OCI-LY7 (cell line): ENCODE results near the gene HOXA4. TPM values are rescaled to one million over a fixed set of nuclear protein-coding genes. Genes with fewer than 3 reads are reported as not detected.

Source experiments
- BruUV-seq: library from RNA; stranded (reverse); fragments of 400-500 nt; replicated peaks from 2 replicates; lab custom pipeline; 2021; lab: Mats Ljungman, UMichigan
- CTCF ChIA-PET: fragments of 300-600 bp; sonication (Branson Sonifier 250); formaldehyde crosslinking; loops from one replicate; lab custom pipeline; 2022; ENCODE audit warnings: antibody characterized with exemption; ENCODE audit not compliant: unreplicated experiment; lab: Charles Lee
- POLR2A ChIA-PET: fragments of 300-600 bp; sonication (Branson Sonifier 250); formaldehyde crosslinking; loops from one replicate; lab custom pipeline; 2022; ENCODE audit warnings: antibody characterized with exemption; lab: Charles Lee
- DNase-seq: peaks from one replicate; pipeline ENCODE4 v3.0.0-alpha.2; 2015; ENCODE audit warnings: low spot score
- H2AFZ ChIP-seq: fragments of 200-600 bp; sonication (generic), shearing (Covaris generic); 2 replicates; pipeline ENCODE4 v1.6.1; 2014; ENCODE audit warnings: mild to moderate bottlenecking, antibody characterized with exemption, low read length, moderate library complexity
- H3K27ac ChIP-seq: fragments of 200-600 bp; sonication (generic); 2 replicates; pipeline ENCODE4 v1.5.1; 2014; ENCODE audit warnings: mixed run types, low read depth, mild to moderate bottlenecking, moderate library complexity, low read length, inconsistent platforms; ENCODE audit not compliant: poor library complexity, severe bottlenecking
- H3K36me3 ChIP-seq: fragments of 200-600 bp; sonication (generic); 2 replicates; pipeline ENCODE4 v1.6.1; 2014; ENCODE audit warnings: mild to moderate bottlenecking, antibody characterized with exemption, low read length, moderate library complexity, mixed read lengths; ENCODE audit not compliant: insufficient read depth
- H3K4me1 ChIP-seq: fragments of 200-600 bp; sonication (generic); 2 replicates; pipeline ENCODE4 v1.5.1; 2014; ENCODE audit warnings: mild to moderate bottlenecking, low read length; ENCODE audit not compliant: insufficient read depth, poor library complexity, severe bottlenecking
- H3K4me2 ChIP-seq: fragments of 200-600 bp; sonication (generic); 2 replicates; pipeline ENCODE4 v1.6.1; 2014; ENCODE audit warnings: mild to moderate bottlenecking, low read length
- H3K4me3 ChIP-seq: fragments of 200-600 bp; sonication (generic); 2 replicates; pipeline ENCODE4 v1.5.1; 2014; ENCODE audit warnings: mild to moderate bottlenecking, low read depth, low read length; ENCODE audit not compliant: poor library complexity, severe bottlenecking
- H3K79me2 ChIP-seq: fragments of 200-600 bp; sonication (generic); 2 replicates; pipeline ENCODE4 v1.6.1; 2016; ENCODE audit warnings: low read depth, mild to moderate bottlenecking, low read length, moderate library complexity, mixed read lengths; ENCODE audit not compliant: insufficient read depth
- H3K9me2 ChIP-seq: fragments of 200-600 bp; sonication (generic); 2 replicates; pipeline ENCODE4 v1.6.1; 2016; ENCODE audit warnings: mild to moderate bottlenecking, low read length, mixed read lengths; ENCODE audit not compliant: insufficient read depth
- H3K9me3 ChIP-seq: fragments of 200-600 bp; sonication (generic); 2 replicates; pipeline ENCODE4 v1.6.1; 2014; ENCODE audit warnings: mild to moderate bottlenecking, mixed run types, low read length, mixed read lengths
- H4K20me1 ChIP-seq: fragments of 200-600 bp; sonication (generic); 2 replicates; pipeline ENCODE4 v1.6.1; 2014; ENCODE audit warnings: mild to moderate bottlenecking, antibody characterized with exemption, low read length, moderate library complexity, mixed read lengths; ENCODE audit not compliant: insufficient read depth
- CTCF ChIP-seq: fragments of 200-600 bp; sonication (generic); conservative IDR thresholded peaks from 2 replicates; pipeline ENCODE4 v1.5.1; 2014; ENCODE audit warnings: mild to moderate bottlenecking, antibody characterized with exemption, low read length, moderate library complexity, mixed read lengths
- EZH2phosphoT487 ChIP-seq: fragments of 200-600 bp; sonication (generic); IDR thresholded peaks from 2 replicates; pipeline ENCODE4 v1.6.1; 2018; ENCODE audit warnings: low read depth, borderline replicate concordance, mild to moderate bottlenecking, mixed run types, antibody characterized with exemption, low read length, moderate library complexity, mixed read lengths
- intact Hi-C: fragments of 100-400 bp; cut with micrococcal nuclease; formaldehyde crosslinking; loops from one replicate; pipeline ENCODE4 v1.10.0; 2022; ENCODE audit not compliant: unreplicated experiment
- total RNA-seq, 2 experiments: library from RNA; depleted of rRNA in 1 of 2; stranded (reverse); fragments of >200 nt in 1 of 2; shearing (Covaris generic) in 1 of 2; gene quantifications; 2 replicates each; pipeline ENCODE4 v1.2.3, GENCODE V29; 2014 to 2022

HOXA4 gene
- total RNA-seq, 2 experiments from 2014 or later = 2.0 TPM; not detected in 1

DNA sequence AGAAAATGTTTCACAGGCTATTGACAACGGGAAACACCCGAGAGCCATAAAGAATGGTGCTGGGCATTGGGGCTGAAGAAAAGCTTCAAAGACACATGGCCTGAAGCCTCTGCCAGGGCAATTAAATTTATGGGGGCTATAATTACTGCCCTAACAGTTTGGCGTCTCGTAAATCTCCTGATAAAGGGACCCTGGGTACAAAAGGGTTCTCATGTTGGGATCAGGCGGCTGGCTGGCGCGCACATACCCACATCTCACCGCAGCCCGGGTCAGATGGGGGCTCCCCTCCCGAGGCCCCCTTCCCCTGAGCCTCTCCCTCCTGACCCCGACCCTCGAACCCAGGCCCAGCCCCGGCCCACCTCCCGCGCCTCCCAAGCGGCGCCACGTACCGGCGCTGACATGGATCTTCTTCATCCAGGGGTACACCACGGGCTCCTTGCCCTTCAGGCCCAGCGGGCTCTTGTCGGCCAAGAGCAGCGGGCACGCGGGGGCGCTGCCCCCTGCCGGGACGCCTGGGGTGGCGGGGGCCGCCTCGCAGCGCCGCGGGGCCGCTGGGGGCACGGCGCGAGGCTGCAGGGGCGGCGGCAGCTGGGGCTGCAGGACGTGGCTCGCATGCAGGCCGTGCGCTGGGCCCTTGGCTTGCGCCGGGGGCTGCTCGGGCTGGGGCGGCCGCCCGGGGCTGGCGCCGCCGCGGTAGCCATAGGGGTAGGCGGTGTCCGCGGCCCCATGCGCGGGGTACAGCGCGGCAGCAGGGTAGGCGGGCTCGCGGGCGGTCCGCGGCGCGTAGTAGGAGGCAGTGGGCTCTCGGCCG lies 623 bp downstream of the HOXA4 start:
- DNase-seq = no peak

GRCh38 chr7:27128776-27129728 lies 1.5 kb downstream of the HOXA4 start:
- Histone ChIP-seq H3K4me1 (peaks cover 4% of the 10 kb centered on the region), H2AFZ (no peak overlapping the region), H3K4me3 (no peak overlapping the region), H3K9me2 (no peaks in the 10 kb centered on the region), H3K27ac (no peak overlapping the region), H3K79me2 (no peaks in the 10 kb centered on the region), H4K20me1 (no peaks in the 10 kb centered on the region; the same call in 1 of the 2 replicates), H3K36me3 (no peaks in the 10 kb centered on the region), H3K4me2 (no peak overlapping the region), H3K9me3 (no peaks in the 10 kb centered on the region)
- ChIA-PET POLR2A (interaction anchor here (1.6 kb wide), 1 partner anchor 21 kb away, joined by 4 read pairs; no protein-coding TSS in a partner anchor), CTCF (interaction anchor here (0.9 kb wide), 1 partner anchor 32 kb away, joined by 3 read pairs; no protein-coding TSS in a partner anchor)
- TF ChIP-seq EZH2phosphoT487 = no peak
- no peak for TF ChIP-seq CTCF
- DNase-seq = no peak
- BruUV-seq = no TSS peak
- intact Hi-C loops = no loop called here

More for the DNA sequence above, 623 bp downstream of the HOXA4 start:
- CTCF ChIA-PET = interaction anchor here (1.8 kb wide), 1 partner anchor 20 kb away, joined by 5 read pairs; no protein-coding TSS in a partner anchor
- BruUV-seq = no TSS peak
- H3K9me3 ChIP-seq = no peaks in the 10 kb centered on the region
- no peak overlapping the region for H3K27ac ChIP-seq
- no peak overlapping the region for H2AFZ ChIP-seq
- TF ChIP-seq EZH2phosphoT487 (no peak), CTCF (no peak)
- no peaks in the 10 kb centered on the region for H3K36me3 ChIP-seq
- H4K20me1 ChIP-seq = no peaks in the 10 kb centered on the region; the same call in 1 of the 2 replicates
- H3K79me2 ChIP-seq = no peaks in the 10 kb centered on the region
- no peak overlapping the region for H3K4me3 ChIP-seq
- intact Hi-C loops = no loop called here
- H3K4me1 ChIP-seq = peaks cover 4% of the 10 kb centered on the region
- H3K4me2 ChIP-seq = no peak overlapping the region
- H3K9me2 ChIP-seq = no peaks in the 10 kb centered on the region
- POLR2A ChIA-PET = interaction anchor here (0.7 to 1.5 kb wide), 4 partner anchors 10 to 266 kb away, joined by 3 to 5 read pairs (median 4); no protein-coding TSS in a partner anchor
